ENCODE data around the gene ATP5MK.
A peak's percentile ranks its signal among the peaks of the same experiment; 100 is the strongest.
"Not testable (repeated sequence)": the region's sequence is repeated elsewhere in the genome, so short reads cannot be mapped to it uniquely, and the experiment has no call there.

The ATP5MK gene

DNA sequence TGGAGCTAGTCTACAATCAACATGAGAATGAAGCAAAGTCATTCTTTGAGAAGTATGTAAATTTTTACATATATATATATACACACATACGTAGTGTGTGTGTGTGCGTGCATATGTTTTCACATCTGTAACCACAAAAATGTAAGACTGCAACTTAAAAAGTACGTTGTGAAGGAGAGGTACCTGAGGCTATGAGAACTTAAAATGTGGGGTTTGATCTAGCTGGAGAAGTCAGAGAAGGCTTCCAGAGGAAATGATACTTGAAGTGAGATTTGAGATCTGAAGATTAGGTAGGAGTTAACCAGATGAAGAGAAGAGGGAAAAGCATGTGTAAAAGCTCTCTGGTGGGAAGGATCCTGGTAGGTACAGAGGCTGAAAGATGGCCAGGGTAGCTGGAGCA is 22.7 kb downstream of the ATP5MK start:
- H3K4me3 ChIP-seq (replicated peaks; ENCODE audit: low read depth, low read length), result no peak overlapping the region
- no peak for DNase-seq (ENCODE audit: low read depth)
- TF ChIP-seq CTCF (IDR thresholded peaks at IDR 0.05; ENCODE audit: low read length, missing control alignments), result no peak

GRCh38 chr10:103367782-103368518 is 28.3 kb downstream of the ATP5MK start, which contains the start of gene TAF5:
Gene TAF5, plus strand, starts transcription at chr10:103367976. Its CDS starts 14 bp downstream, at chr10:103367990.
- TF ChIP-seq CTCF (IDR thresholded peaks at IDR 0.05; ENCODE audit: low read length, missing control alignments), result no peak
- DNase-seq (ENCODE audit: low read depth), result peak; percentile 96
- H3K4me3 ChIP-seq (replicated peaks; ENCODE audit: low read depth, low read length), result peak within 1 kb of the TSS; percentile 70

- peak overlapping the region; percentile 70 for H3K4me3 ChIP-seq (replicated peaks; ENCODE audit: low read depth, low read length)
- no peak for TF ChIP-seq CTCF (IDR thresholded peaks at IDR 0.05; ENCODE audit: low read length, missing control alignments)
- DNase-seq (ENCODE audit: low read depth), result no peak
Measured at GRCh38 chr10:103367379-103367781, 28.9 kb downstream of the ATP5MK start.

GRCh38 chr10:103360791-103361190 is 35.5 kb downstream of the ATP5MK start:
- not testable (repeated sequence) for H3K4me3 ChIP-seq (replicated peaks; ENCODE audit: low read depth, low read length); DNase-seq (ENCODE audit: low read depth)

- not testable (repeated sequence) for H3K4me3 ChIP-seq (replicated peaks; ENCODE audit: low read depth, low read length); DNase-seq (ENCODE audit: low read depth)
Measured at GRCh38 chr10:103359493-103359892, 36.8 kb downstream of the ATP5MK start.

GRCh38 chr10:103355906-103356599 is 40.2 kb downstream of the ATP5MK start:
- TF ChIP-seq CTCF (IDR thresholded peaks at IDR 0.05; ENCODE audit: low read length, missing control alignments), result no peak
- H3K4me3 ChIP-seq (replicated peaks; ENCODE audit: low read depth, low read length), result no peak overlapping the region
- DNase-seq (ENCODE audit: low read depth), result no peak

DNA sequence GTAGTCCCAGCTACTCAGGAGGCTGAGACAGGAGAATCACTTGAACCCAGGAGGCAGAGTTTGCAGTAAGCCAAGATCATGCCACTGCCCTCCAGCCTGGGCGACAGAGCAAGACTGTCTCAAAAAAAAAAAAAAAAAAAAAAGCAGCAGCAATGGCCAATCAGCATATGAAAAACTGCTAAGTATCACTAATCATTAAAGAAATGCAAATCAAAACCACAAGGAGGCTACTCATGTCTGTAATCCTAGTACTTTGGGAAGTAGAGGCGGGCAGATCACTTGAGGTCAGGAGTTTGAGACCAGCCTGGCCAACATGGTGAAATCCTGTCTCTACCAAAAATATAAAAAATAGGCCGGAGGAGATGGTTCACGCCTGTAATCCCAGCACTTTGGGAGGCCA is 41.7 kb downstream of the ATP5MK start:
- not testable (repeated sequence) for H3K4me3 ChIP-seq (replicated peaks; ENCODE audit: low read depth, low read length); DNase-seq (ENCODE audit: low read depth)

DNA sequence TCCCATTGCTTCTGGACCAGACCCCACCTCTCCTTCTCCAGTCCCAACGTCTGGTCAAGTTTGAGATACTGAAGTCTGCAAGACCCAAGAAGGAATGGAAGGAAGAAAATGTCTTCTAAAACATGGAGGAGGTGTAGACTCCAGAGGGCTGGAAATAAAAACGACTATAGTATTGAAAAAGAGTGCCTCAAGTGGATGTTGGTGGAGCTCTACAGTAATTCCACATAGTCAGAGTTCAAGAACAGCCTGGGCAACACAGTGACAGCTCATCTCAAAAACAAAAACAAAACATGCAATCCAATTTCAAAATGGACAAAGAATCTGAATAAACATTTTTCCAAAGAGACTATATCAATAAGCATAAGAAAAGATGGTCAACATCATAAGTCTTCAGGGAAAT is 43.0 kb downstream of the ATP5MK start:
- DNase-seq (ENCODE audit: low read depth), result no peak
- TF ChIP-seq CTCF (IDR thresholded peaks at IDR 0.05; ENCODE audit: low read length, missing control alignments), result no peak
- no peak overlapping the region for H3K4me3 ChIP-seq (replicated peaks; ENCODE audit: low read depth, low read length)

Data from fibroblast of pulmonary artery (primary cell).